Activated T-cell treated with anti-CD3 and anti-CD28 coated beads for 4 hours (primary cell): Measurements from ENCODE around the gene VPS37B.
"Not testable (repeated sequence)": the region's sequence is repeated elsewhere in the genome, so short reads cannot be mapped to it uniquely, and the experiment has no call there.

ENCODE experiments used
- DNase-seq: peaks from one replicate; pipeline ENCODE4 v3.0.0-alpha.2; 2020

Gene VPS37B

DNA sequence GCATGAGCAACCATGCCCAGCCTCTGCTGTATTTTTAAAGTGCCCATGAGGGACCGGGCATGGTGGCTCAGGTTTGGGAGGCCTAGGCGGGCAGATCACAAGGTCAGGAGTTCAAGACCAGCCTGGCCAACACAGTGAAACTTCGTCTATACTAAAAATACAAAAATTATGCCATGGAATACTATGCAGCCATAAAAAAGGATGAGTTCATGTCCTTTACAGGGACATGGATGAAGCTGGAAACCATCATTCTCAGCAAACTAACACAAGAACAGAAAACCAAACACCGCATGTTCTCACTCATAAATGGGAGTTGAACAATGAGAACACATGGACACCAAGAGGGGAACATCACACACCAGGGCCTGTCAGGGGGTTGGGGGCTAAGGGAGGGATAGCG is 9.3 kb upstream of the VPS37B start:
- not testable (repeated sequence) for DNase-seq

DNA sequence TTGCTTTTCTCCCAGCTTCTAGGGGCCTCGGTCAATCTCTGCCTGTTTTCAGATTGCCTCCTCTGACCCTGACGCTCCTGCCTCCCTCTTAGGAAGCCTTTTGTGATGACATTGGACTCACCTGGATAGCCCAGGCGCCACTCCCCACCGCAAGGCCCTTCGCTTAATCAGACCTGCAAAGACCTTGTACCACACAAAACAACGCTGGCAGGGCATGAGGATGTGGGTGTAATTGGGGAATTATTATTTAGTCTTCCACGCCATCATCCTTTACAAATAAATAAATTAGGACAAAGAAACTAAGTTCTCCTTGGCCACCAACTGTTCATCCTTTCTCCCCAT is 7.7 kb upstream of the VPS37B start:
- DNase-seq, result no peak

DNA sequence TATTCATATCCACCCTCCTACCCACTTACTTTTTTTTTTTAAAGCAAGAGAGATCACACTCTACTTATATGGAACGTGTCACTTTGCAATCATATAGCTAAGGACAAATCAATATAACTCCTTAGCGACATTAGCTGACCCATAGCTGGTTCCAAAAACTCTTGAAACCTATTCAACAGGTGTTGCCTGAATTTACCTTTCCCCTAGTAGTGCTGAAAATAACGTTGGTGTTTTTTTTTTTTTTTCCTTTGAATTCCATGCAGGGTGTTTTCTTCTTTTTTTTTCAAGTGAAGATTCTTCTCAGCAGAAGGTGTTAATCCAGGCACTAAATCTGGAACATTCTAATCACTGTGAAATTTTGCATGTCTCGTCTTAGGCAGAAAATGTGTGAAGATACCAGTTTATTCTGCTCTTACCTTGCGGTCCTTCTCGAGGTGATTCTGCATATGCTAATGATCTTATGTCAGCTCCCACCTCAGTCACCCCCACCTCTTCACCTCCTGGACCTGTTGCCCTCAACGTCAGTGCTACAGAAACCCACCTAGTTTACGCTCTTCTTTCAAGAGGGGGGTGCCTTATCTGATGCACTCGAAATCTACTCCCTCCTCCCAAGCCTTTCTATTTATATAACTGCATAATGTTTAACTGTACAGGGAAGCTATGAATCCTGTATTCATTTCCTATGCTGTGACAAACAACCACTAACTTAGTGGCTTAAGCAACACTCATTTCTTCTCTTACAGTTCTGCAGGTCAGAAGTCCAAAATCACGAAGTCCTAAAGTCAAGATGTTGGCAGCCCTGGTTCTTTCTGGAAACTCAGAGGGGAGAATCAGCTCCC is 7.1 kb upstream of the VPS37B start:
- DNase-seq, result no peak

DNA sequence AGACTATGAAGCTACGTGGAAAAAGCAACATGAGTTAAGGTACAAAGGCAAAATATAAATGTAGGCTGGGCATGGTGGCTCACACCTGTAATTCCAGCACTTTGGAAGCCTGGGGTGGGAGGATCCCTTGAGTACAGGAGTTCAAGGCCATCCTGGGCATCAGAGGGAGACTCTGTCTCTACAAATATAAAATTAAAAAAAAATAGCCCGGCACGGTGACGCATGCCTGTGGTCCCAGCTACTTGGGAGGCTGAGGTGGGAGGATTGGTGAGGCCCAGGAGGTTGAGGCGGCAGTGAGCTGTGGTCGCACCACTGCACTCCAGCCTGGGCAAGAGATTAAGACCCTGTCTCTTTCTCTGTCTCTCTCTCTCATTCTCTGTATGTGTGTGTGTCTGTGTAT is 4.0 kb upstream of the VPS37B start:
- no peak for DNase-seq

DNA sequence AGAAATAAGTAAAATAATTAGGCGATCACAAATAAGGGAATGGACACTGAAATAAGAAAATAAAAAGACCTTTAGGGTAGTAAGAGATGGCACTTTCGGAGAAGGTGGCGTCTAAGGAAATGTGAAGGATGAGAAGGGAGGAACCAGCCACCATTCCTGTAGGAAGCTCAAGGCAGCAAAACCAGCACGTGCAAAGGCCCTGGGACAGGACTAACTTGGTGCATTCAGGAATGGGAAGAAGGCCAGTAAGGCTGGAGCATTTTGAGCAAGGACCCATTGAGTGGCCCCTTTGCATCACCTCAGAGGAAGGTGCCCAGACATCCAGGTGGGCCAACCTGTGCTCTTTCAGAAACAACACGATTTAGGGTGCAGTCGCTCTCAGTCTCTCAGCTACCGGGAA is 738 bp upstream of the VPS37B start:
- no peak for DNase-seq

DNA sequence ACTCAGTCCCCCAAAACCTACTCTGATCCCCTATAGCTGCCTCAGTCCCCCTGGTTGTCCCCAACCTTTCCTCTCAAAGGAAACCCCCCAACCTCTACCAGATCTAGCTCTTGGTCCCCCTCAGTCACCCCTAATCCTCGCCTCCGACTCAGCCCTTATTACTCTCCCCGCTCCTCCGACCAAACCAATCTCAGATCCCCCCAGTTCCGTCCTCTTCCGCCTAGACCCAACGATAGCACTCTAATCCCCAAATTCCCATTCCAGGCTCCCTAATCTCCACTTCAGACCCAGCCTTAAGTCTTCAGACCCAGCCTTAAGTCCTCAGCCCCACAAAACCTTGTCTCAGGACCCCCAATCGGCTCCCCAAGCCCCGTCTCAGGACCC is 612 bp downstream of the VPS37B start:
- DNase-seq, result no peak

DNA sequence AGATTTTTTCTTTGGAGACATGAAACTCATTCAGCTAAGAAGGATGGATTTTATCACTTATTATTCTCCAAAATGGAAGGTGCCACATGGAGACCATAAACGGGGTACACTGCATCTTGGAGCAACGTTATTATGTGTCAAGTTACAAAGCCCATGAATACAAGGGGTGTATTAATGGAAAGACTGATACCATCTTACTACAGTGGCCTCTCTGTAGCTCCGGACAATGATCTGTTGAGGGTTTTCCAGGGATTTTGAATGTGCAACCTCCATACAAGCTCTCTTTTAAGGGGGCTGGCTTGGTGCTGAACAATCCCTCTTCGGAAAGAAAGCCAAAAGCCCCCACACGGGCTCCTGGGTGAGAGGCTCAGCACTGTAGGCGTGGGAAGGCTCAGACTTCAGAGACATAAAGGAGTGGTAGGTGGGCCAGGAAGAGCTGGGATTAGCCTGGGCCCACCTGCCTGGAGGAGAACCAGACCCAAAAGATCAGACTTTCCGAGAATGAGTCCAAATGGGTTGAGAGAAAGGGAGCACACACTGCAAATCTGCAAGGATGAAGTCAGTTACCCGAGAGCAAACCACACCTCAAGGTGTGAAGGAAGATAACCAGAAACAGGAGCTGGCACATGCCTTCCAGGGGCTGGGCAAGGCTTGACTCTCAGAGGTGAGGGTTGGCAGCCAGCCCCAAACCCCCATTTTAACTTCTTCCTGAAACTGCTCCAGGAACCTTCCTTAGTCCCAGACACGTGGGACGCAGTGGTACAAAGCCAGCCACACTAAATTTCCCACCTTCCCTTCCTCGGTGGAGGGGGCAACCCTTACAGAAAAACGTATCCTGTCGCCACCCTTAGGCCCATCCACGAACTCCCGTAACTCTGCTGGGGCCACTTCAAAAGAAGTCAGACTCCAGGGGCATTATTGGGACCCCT is 1.5 kb downstream of the VPS37B start:
- no peak for DNase-seq

DNA sequence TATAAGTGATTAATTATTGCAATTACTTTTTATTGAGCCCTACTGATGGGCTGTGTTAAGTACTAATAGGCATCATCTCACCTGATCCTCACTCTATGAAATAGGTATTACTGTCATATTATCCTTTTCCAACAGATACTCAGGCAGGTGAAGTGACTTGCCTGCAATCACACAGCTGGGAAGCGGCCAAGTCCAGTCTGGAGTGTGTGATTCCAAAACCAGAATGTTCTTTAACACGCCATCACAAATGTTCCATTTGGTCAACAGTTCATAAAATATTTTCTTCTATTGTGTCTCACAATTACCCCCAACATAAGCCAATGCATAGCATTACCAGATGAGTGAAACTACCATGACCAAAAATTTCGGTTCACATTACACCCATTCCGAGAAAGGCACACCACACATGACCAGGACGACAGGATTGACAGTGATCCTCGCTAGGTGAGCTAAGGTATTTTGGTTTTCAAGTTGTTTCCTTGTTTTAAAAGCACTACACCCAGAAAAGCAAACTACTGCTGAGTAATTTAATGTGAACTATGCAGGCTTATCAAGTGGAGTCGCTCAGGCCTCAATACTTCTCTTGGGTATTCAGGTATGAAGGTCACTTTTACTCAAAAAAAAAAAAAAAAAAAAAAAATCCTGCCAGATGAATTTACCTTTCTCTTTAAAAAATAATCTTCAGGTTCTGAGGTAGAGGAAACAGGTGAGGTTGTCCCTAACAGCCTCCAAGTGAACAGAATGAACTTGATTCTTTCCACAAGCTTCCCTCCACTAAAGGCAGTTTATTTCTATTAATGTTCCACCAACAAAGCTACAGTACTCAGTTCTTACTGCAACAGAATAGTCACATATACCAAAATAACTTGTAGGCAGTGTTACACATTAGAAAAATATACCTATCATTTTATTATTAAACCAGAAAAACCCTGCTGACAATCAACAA is 2.4 kb downstream of the VPS37B start:
- no peak for DNase-seq

DNA sequence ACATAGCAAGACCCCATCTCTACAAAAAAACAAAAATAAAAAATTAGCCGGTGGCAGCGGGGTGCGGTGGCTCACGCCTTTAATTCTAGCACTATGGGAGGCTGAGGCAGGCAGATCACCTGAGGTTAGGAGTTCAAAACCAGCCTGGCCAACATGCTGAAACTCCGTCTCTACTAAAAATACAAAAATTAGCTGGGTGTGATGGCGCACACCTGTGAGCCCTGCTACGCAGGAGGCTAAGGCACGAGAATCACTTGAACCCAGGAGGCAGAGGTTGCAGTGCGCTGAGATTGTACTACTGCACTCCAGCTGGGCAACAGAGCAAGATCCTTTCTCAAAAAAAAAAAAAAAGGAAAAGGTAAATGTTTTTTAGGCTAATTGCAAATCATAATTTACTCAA is 3.2 kb downstream of the VPS37B start:
- not testable (repeated sequence) for DNase-seq

DNA sequence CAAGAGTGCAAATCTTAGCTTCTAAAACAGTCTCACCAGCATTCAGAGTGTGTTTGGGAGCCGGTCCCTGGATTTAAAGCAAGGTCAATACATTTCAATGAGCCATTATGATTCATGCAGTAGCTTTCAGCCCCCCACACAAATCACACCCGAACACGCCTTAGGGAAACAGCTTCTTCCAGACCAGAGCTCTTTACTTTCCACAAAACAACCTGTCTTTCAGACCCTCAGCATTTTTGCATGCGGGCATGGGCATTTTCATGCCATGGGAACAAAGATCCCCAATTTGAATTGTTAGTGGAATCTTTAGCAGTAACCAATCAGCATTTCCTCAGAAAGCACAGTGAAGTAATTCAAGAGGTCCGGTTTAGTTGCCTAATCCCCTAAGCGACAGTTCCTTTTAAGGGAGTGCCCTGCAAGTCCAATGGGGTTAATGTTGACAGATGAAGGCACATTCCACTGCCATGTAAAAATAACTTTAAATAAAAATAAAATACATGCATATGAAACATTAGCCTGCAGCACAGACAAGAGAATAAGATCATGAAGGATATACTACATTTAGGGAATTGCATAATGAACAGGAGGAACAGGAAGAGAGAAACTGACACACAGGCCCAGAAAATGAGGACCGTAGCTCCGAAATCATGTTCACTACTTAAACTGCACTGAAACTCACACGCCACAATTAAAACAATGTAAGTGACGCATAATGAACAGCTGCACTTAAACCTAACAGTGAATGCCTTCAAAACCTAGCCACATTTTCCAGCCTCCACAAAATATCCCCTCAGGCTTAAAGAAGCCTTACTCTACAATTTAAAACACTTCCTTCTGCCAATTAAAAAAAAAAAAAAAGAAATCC is 4.0 kb downstream of the VPS37B start:
- DNase-seq, result no peak

DNA sequence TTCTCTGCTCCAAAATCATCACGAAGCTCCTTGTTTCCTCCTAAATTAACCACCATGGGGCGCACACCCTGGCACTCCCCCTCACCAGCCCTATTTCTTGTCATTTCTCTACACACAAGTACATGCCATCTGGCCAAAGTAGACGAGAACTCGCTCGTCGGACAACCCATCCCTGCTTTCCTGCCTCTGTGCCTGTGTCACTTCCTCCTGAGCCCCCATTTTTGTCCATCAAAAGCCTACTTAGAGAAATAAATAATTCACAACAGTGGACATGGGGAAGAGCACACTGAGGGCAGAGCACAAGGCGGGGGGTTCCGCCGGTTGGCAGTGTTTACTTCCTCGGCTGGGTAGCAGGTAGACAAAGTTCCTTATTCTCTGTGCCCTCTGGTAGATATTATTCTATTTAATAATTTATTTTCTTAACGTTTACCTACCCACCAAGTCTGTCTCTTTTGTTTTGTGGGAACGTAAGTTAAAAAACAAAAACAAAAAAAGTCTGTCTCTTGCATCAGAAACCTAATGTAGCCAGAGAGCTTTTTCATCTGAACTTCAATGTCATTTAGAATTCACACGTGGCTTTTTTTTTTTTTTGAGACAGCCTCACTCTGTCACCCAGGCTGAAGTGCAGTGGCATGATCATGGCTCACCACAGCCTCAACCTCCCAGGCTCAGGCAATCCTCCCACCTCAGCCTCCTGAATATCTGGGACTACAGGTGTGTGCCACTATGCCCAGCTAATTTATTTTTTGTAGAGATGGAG is 6.0 kb downstream of the VPS37B start:
- no peak for DNase-seq

DNA sequence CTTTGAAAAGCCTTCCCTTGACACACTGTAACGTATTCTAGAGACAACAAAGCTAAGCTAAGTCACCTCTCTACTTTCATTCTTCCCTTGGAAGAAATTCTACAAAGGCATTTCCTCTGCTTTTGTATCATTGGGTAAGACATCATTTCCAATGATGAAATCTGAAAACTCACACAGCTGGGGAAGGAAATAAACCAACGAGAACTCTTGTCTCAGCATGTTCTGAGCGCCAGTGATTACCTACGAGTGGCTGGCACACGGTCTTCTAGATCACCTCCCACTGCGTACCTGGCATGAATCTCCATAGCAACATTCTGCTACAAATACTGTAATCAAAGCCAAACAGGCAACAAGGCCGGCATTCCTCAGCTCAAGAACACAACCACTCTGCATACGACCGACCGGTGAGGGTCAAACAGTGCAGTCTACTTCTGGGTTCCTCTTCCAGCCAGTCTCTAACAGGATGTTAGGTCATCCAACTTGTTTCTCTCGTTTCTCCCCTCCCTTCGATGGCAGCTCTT is 7.6 kb downstream of the VPS37B start:
- no peak for DNase-seq

DNA sequence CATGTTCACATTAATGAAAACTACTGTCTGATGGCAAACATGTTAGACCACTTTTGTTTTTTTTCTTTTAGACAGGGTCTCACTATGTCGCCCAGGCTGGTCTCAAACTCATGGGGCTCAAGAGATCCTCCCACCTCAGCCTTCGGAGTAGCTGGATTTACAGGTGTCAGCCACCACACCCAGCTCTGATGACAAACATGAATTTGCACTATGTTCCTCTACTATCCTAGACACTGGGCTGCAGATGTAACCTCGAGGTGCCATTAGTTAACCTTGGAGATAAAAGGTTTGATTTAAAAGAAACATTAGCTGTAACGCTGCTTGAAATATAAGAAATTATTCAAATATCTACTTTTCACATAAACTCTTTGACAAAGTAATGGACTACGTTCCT is 8.1 kb downstream of the VPS37B start:
- DNase-seq, result no peak

DNA sequence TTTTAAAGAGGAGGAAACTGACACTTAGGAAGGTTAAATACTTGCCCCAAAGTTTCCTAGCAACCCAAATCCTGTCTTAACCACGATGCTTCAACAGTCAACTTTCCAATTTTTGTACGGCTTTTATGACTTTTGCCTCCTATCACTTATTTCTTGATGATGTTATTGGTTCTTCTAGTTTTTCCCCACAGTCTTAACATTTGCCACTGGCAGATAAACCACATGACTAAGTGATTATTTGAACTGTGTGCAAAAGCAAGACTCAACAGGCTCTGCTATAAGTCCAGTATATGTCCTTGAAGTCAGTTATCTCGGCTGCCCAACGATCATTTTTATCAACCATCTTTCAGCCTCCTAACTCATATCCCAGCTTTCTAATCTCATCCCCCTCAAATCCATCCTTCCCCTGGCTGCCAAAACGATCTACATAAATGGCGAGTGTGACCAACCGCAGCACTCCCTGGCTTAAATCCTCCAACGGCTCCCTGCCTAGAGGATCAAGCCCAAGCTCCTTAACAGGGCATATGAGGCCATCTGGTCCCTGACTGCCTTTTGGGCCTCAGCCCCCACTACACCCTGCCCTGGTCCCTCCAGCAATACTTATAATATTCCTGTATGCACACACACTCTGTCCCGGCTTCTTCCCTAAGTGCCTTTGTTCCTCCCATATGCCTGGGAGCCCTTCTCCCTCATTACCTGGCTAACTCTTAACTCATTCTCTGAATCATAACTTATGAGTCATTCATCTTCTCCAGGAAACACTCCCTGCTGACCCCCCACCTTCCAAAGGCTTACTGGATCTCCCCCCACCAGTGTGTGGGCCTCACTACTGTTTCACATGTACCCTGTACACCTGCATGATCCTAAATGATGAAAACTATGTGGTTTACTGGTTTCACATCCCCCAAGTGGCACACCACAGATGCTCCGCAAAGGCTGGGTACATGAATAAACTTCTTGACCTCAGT is 8.8 kb downstream of the VPS37B start:
- peak; percentile 17 for DNase-seq

DNA sequence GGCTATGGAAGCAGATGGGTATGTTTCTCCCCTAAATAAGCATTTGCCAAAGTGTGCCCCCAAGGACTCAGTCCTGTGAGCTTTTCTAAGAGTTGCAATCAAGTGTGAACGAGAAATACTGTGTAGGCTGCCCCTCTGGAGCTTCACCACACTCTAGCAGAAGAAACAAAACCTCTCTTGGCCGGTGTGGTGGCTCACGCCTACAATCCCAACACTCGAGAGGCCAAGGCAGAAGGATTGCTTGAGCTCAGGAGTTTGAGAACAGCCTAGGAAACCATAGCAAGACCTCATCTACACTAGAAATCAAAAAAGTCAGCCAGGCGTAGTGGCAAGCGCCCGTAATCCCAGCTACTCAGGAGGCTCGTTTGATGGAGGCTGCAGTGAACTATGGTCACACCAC is 9.8 kb downstream of the VPS37B start:
- no peak for DNase-seq

DNA sequence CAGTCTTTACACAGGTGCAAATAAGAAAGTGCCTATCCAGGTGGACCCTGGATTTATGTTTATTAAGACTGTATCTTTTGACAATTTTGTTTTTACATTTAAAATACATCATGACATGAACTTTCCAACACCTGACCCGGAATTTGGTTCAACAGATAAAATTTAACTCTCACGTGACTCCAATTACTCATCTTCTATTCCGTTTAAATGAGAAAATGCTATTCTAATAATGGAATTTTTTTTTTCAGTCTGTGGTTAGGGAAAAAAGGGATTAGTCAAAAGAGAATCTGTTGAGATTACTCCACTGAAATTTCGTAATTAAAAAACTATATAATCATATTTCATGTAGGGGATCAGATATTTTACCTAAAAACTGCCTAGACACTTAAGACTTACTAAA is 11.1 kb downstream of the VPS37B start:
- DNase-seq, result no peak

DNA sequence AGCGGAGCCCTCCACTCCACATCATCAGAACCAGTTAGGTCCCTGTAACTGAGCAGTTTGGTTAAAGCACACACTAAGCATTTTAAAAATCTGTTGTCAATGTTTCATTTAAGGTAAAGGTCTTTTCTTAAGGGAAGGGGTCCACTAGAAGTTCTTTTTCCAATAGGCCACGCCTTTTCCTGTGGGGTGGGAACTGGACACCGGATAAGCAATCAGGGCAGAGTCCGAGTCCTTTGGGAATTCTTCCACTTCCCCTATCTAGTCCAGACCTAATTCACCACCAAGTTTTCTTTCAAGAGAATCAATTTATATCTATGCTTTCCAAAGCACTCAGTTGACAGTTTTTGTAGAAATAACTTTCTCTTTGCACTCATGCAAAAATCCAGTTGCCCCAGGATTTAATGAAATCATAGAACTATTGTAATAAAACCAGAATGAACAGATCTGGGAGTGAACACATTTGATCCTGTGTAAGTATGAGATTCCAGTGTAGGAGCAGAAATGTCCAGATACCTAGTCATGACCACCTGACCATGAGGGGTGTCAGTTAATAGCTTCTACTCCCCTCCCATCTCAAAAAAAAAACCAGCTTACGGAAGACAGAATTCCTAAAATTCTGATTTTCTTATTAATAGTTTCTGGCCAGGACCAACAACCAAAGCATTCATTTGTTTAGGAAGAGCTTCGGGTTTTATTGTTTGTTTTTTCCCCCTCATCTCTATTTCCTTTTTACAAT is 11.7 kb downstream of the VPS37B start:
- no peak for DNase-seq

DNA sequence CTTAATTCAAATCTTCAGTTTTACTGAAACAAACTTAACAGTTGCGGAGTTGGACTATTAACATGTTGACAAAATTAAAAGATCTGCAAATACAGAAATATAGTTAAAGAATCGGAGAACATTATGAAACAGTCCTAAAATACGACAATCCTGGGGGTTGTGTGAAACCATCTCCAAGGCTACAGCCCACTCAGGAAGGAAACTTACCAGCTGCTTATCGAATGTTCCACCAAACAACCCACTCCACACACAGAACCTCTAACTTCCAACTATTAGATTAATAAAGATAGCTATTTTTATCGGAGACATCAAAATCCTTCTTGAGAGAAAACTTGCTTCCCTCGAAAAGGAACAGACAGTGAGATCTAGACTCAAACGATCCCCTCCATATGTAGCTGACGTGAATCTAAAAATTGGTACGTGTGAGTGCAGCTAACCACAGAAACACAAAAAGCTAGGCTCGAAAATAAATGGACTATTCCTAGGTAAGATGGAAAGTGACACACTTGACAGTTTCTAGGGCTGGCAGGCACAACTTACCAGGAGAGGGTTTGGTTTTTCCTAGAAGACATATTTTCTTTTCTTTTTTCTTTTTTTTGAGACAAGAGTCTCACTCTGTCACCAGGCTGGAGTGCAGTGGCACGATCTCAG is 12.9 kb downstream of the VPS37B start:
- no peak for DNase-seq

DNA sequence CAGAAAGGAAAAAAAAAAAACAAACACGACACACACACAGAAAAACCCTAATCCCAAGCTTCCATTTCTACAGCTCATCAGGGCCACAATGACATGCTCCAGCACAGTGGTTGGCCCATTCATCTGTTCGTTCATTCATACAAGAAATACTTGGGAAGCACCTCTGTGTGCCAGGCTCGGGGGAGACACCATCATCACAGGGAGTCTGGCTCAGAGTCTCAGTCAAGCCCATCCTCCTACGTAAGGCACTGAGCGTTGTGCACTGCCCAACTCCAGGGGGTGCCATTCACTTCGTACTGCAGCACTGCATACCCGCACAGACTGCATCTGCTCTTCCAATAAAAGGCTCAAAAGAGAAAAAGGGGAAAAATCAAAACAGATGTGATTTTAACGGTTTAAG is 15.3 kb downstream of the VPS37B start:
- no peak for DNase-seq
